GM10847 (cell line): ENCODE data around the gene SRPK2.

Experiments
- POLR2A ChIP-seq: IDR thresholded peaks from 2 replicates; pipeline ENCODE4 v1.6.1; 2011; ENCODE audit not compliant: insufficient read length; ENCODE audit errors: extremely low read depth

SRPK2 gene

DNA sequence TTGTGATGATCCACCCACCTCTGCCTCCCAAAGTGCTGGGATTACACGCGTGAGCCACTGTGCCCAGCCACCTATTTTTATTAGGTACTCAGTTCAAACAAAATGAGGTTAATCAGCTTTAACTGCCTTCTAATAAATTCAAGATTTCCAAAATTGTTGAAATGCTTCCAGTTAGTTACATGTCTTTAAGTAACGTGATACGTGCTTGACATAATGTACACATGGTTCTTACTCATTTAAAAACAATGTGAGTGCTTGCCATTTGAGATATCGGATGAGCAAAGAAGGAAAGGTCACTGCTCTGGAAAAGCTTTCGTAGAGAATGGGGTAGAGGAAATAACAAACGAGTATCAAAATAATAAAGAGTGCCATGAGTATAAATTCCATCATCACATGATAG is 291.1 kb downstream of the SRPK2 start:
- no peak for TF ChIP-seq POLR2A

DNA sequence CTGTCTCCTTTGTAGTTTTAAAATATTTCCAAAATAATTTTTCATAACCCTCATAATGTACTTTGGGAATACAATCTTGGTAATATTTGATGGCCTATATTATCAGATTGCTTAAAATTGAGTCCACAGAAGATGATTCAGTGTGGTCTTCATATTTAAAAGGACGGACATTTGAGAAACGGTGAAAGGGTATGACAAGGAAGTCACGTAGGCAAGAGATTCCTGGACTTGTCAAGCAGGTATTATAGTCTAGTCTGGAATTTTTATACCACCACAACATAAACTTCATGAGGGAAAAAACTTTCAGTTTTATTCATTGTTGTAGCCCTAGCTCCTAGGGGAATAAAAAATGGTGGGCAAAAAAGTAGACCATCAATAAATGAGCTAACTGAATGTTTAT is 292.4 kb downstream of the SRPK2 start:
- TF ChIP-seq POLR2A, result no peak

DNA sequence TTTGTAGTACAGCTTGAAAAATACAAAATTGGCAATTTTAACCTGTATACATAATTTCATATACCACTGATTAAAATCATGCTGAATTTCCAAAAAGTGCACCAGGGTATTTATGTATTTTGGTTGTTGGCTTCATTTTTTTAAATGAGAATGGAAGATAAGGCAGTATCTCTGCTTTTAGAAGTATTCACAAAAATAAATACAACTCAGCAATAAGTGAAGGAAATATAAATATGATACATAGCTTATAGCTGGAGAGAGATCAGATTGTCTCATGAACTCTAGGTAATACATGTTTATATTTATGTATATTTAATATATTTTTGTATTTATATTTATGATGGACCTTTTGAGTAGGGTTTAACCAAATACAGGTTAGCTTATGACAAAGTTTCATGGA is 293.8 kb downstream of the SRPK2 start:
- no peak for TF ChIP-seq POLR2A

DNA sequence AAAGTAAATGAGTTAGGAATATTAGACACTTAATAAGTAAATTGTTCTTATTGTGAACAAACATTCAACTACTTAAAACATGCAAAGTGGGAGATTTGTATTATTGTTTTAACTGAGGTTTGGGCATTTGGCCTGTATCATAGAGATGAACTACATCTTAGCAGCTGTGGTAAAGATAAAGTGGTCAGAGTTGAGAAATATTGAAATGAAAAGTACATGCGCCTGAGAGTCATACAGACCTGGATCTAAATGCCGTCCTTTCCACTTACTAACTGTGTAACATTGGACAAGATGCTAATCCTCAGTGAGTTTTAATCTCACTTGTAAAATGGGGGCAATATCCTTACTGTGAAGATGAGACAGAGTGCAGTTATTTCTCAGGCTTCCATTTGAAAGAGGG is 300.3 kb downstream of the SRPK2 start:
- no peak for TF ChIP-seq POLR2A

DNA sequence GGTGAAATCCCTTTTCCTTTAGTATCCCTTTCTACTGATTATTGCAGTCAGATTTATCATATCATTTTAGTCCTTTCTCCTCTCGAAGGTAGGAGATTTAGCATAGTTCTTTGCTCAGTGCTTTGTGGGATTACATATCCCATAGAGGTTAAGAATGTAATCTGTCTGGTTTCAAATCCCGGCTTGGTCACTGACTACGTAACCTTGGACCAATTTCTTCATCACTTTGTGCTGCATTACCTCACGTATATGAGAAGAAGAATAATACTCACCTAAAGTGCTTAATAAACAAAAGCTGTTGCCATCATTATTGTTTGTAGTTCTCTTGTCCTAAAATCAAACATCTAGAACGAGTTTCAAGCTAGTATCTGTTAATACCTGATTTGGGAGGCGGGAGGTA is 300.7 kb downstream of the SRPK2 start:
- no peak for TF ChIP-seq POLR2A

DNA sequence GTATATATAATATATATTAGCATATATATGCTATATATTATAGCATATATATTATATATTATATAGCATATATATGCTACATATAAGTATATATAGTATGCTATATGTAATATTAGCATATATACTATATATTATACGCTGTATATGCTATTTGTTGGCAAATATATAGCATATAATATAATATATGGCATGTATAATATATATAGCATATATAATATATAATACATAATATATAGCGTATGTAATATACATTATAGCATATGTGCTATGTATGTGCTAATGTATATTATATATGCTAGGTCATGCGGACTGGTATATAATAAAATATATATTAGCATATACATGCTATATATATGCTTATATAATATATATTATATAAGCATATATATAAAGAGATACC is 301.9 kb downstream of the SRPK2 start:
- TF ChIP-seq POLR2A, result no peak

DNA sequence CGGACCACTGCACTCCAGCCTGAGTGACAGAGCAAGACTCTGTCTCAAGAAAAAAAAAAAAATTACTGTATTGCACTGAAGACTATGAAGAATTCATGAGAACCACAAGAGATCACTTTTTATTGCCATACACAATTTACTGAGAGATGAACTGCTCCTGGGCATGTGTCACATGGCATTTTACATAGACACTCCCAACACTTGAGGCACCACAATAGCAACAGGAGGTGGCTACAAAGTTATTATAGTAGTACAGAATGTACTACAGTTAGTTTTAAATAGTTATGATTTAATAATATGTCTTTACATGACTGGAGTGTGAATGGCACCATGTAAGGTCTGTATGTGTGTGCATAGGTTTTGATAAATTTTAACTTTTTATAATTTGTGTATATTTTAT is 304.1 kb downstream of the SRPK2 start:
- no peak for TF ChIP-seq POLR2A

DNA sequence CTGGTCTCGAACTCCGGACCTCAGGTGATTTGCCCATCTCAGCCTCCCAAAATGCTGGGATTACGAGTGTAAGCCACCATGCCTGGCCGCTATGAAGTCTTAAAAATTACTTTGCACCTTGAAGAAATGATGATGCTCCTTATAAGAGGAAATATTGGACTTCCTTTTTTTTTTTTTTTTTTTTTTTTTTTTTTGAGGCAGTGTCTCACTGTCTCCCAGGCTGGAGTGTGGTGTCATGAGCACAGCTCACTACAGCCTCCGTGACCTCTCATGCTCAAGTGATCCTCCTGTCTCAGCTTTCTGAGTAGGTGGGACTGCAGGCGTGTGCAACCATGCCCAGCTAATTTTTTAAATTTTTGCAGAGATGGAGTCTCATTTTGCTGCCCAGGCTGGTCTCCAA is 309.4 kb downstream of the SRPK2 start:
- no peak for TF ChIP-seq POLR2A

DNA sequence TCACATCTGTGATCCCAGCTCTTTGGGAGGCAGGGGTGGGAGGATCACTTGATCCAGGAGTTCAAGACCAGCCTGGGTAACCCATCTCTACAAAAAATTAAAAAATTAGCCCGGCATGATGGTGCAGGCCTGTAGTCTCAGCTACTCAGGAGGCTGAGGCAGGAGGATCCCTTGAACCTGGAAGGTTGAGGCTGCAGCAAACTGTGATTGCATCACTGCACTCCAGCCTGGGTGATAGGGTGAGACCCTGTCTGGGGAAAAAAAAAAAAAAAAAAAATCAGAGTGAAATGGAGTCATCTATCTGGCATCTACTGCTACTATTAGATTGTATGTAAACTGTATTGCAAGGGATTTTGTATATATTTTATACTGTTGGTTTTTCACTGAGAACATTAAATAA is 315.6 kb downstream of the SRPK2 start:
- no peak for TF ChIP-seq POLR2A

DNA sequence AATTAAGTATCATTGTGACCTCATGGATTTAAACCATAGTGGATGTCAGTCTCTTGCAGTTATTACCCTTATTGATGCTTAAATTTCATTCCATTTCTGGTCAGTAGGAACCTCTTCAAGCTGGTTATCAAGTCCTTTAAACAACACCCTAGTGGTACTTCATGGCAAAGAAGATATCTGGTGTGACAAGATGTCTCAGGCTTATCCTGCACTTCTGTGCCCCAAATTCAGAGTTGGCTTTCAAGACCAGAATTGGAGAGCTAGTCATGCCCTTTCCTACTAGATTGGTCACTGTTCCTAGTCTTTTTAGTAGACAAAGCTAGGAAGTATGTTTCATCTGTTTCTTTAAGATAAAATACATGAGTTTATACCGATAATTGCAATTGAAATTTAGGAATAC is 319.8 kb downstream of the SRPK2 start:
- TF ChIP-seq POLR2A, result no peak

DNA sequence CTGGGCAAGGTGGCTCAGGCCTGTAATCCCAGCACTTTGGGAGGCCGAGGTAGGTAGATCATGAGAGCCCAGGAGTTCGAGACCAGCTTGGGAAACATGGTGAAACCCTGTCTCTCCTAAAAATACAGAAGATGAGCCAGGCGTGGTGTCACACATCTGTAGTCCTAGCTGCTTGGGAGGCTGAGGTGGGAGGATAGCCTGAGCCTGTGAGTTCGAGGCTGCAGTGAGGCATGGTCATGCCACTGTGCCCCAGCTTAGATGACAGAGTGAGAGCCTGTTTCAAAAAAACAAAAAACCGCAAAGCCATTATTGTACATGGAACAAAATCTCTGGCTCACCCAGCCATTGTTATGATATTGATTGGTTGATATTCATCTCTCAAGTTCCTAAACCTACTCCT is 321.0 kb downstream of the SRPK2 start:
- TF ChIP-seq POLR2A, result no peak
